Inferior parietal cortex (tissue), 1 donor: Measurements from ENCODE around the gene KIF21A.
"Not testable (repeated sequence)": the region's sequence is repeated elsewhere in the genome, so short reads cannot be mapped to it uniquely, and the experiment has no call there.

Experiments used
- DNase-seq: peaks from one replicate; pipeline ENCODE4 v3.0.0-alpha.2; 2016; ENCODE audit errors: extremely low spot score

Gene KIF21A, protein sequence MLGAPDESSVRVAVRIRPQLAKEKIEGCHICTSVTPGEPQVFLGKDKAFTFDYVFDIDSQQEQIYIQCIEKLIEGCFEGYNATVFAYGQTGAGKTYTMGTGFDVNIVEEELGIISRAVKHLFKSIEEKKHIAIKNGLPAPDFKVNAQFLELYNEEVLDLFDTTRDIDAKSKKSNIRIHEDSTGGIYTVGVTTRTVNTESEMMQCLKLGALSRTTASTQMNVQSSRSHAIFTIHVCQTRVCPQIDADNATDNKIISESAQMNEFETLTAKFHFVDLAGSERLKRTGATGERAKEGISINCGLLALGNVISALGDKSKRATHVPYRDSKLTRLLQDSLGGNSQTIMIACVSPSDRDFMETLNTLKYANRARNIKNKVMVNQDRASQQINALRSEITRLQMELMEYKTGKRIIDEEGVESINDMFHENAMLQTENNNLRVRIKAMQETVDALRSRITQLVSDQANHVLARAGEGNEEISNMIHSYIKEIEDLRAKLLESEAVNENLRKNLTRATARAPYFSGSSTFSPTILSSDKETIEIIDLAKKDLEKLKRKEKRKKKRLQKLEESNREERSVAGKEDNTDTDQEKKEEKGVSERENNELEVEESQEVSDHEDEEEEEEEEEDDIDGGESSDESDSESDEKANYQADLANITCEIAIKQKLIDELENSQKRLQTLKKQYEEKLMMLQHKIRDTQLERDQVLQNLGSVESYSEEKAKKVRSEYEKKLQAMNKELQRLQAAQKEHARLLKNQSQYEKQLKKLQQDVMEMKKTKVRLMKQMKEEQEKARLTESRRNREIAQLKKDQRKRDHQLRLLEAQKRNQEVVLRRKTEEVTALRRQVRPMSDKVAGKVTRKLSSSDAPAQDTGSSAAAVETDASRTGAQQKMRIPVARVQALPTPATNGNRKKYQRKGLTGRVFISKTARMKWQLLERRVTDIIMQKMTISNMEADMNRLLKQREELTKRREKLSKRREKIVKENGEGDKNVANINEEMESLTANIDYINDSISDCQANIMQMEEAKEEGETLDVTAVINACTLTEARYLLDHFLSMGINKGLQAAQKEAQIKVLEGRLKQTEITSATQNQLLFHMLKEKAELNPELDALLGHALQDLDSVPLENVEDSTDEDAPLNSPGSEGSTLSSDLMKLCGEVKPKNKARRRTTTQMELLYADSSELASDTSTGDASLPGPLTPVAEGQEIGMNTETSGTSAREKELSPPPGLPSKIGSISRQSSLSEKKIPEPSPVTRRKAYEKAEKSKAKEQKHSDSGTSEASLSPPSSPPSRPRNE (N-terminal part only)

DNA sequence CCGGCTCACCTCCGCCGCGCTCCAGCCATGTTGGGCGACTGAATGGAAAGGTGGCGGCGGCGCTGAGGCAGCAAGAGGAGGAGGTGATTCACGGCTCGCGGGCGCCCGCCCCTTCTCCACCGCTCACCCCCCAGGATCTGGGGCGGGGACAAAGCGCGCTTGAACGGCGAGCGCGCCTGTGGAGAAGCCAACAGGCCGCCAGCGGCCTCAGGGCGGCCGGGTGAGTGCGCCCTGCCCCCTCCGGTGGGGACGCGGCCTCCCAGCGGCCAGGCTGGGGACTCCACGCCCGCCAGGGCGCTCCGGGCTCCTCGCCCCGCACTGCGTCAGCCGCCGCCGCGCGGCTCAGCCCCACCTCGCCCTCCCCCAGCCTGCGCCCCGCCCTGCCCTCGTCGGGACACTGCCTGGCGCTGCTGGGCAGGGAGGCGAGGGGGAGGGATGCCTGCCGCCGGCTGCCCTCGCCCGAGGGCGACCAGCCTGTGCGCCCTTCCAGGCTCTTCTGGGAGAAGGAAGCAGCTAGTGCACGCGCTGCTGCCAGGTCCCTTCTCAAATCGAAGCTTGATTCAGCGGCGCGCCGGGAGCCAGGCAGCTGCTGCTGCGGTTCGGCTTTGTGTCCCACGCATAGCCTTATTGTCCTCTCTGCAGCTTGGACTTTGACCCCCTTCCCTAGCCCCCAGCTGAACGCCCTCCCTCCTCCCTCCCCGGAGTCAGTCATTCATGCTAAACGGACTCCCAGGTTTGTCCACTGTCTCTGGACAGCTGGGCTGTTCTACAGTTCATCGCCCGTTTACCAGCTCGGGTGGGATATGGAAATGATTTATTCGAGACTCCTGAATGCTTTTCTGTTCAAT lies at the start of gene KIF21A:
TSS of gene KIF21A (minus strand) at position 40 of the 848 bp plus-strand sequence. CDS start 150 bp downstream, outside the sequence.
- DNase-seq, result peak; percentile 85

DNA sequence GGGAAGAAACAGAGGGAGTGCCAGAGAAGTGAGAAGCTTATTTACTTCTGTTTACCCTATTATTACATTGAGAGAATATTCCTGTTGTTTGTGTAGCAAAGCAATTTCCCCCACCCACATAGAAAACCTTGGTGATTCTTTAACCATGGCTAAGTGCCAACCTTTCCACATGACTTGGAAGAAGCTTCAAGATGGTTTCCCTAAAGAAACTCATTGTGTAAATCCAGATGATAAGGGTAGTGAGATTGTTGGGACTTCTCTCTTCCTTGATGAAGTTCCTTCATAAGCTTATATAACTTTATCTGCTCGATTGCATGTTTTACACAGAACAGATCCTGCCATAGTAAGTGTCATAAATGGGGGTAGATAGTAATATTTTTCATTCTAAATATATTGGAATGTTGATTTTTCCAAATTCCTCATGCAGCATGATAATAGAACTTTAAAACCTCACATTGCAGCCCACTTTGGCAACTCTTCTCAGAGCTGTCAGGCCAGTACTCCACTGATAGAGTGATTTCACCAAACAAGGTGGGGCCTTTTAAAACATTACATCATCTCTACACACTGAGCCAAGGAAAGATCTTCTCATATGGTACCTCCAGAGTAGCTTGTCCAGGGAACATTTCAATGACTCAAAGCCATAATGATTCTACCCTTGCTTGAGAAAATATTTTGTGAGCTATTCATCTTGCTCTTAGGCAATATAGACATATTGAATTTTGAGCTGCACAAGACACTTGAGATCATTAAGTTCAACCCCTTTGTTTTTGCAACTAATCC lies 47.8 kb upstream of the KIF21A start:
- DNase-seq, result no peak

DNA sequence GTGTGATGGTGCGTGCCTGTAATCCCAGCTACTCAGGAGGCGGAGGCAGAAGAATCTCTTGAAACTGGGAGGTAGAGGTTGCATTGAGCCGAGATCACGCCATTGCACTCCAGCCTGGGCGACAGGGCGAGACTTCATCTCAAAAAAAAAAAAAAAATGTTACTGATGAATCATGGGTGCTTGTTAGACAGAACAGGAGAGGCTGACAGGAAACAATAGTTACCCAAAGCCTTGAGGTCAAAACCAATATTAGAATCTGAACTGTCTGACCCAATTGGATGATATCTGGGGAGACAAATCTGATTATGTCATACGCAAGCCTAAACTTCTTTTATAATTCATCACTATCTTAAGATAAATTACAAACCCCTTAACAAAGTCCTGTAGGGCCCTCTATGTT lies 40.7 kb upstream of the KIF21A start:
- no peak for DNase-seq

DNA sequence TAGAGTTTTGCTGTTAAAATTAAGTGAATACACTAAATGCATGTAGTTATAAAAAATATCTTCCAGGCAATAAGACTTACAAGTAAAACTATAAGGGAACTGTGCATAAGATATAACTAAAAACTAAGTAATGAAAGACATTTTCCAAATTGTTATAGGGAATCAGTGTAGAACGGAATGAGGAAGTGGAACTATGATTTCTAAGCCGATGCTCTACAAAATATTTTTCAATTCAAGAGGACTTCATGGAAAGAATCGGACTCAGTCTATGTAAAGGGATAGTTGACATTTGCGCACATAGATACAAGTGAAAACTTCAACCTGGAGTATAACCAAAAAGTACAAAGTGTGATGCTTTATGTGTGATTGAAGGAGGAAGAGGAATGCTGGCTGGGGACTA lies 40.1 kb upstream of the KIF21A start:
- DNase-seq, result no peak

DNA sequence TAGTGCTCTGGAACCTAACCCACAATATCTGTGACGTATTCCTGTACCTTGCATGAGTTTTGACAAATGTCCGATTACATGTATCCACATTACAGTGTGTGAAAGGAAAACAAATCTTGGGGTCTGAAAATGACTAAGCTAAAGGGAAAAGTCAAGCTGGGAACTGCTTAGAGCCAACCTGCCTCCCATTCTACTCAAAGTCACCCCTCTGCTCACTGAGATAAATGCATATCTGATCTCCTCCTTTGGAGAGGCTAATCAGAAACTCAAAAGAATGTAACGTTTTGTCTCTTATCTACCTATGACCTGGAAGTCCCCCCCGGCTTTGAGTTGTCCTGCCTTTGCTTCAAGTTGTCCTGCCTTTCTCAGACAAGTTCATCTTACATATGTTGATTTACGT lies 34.0 kb upstream of the KIF21A start:
- DNase-seq, result no peak

DNA sequence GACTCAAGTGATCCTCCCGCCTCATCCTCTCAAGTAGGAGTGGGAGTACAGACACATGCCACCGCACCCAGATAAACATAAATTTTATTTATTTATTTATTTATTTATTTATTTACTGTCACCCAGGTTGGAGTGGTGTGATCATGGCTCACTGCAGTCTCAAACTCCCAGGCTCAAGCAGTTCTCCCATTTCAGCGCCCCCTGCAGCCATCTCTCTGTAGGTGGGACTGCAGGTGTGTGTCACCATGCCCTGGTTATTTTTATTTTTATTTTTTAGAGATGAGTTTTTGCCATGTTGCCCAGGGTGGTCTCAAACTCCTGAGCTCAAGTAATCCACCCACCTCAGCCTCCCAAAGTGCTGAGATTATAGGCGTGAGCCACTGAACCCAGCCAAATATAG lies 33.2 kb upstream of the KIF21A start:
- DNase-seq, result no peak

DNA sequence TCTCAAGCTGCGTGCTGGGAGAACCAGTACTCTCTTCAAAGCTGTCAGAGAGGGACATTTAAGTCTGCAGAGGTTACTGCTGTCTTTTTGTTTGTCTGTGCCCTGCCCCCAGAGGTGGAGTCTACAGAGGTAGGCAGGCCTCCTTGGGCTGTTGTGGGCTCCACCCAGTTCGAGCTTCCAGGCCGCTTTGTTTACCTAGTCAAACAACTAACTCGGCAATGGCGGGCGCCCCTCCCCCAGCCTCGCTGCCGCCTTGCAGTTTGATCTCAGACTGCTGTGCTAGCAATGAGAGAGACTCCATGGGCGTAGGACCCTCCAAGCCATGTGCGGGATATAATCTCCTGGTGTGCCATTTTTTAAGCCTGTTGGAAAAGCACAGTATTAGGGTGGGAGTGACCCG lies 32.2 kb upstream of the KIF21A start:
- DNase-seq, result not testable (repeated sequence)

DNA sequence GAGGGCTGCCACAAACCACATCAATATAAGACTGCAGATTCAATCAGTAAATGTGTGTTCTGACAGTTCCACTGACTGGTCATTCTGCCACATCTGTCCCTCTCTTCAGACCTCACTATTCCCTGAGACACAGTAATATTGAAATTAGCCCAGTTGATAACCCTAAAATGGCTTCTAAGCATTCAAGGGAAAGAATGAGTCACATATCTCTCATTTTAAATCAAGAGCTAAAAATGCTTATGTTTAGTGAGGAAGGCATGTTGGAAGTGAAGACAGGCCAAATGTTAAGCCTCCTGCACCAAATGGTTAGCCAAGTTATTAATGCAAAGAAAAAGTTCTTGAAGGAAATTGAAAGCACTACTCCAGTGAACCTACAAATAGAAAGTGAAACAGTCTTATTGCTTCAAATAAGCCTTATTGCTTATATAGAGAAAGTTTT lies 24.5 kb upstream of the KIF21A start:
- no peak for DNase-seq

DNA sequence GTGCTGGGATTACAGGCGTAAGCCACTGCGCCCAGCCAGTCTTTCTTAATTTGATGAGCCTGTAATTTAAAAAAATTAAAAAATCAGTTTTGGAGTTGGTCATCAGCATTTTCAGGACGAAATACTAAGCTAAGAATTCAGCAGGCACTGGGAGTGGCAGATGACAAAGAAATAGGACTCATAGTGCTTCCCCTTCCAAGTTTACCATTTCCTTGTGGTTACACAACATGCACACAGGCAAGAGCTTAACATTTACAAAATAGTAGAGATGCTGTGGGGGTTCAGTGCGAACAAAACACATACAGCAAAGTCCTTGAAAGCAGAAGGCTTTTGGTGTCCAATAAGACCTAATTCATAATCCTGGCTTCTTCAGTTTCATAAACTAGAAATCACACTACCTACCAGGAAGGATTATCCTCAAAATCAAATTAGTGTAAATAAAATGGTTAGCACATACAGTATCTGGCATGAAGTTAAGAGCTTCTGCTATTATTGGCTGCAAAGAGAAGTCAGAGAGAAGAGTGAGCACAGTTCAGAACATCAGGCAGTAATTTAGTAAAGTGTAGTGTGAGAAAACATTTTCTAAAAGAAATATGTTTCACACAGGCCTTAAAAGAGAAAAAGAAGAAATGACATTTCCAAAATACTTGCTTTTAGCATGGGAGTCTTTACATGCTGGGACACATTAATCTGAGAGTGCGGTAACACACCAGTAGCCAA lies 22.2 kb upstream of the KIF21A start:
- DNase-seq, result no peak

DNA sequence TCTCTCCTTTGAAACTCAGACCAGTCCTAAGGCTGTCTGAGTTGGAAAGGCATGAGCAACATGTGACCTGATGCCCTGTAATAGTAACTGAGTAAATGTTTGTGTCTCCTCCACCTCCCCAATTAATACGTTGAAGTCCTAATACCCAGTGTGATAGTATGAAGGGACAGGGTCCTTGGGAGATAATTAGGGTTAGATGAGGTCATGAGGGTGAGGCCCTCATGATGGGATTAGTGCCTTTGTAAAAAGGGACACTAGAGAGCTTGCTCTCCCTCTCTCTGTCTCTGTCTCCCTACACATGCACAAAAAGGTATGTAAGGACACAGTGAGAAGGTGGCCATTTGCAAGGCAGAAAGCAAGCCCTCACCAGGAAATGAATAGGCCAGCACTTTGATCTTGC lies 18.1 kb upstream of the KIF21A start:
- no peak for DNase-seq

DNA sequence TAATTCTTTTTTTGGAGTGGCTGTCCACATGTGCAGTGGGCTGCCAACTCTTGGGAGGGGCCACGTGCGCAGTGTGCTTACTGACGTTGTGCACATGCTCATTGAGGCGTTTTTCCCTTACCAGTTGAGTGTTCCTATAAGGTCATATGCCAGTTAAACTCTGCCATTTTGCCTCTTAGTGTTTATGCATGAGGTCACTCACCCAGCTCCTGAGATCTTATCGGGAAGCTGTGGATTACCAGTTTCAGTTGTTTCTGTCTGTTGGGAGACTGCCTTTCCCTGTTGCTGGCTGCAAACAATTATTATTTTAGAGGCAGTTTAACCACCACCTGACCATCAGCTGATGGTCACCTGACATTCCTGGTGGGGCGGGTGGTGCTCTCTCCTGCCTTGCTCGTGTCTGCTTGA lies 16.1 kb upstream of the KIF21A start:
- no peak for DNase-seq

DNA sequence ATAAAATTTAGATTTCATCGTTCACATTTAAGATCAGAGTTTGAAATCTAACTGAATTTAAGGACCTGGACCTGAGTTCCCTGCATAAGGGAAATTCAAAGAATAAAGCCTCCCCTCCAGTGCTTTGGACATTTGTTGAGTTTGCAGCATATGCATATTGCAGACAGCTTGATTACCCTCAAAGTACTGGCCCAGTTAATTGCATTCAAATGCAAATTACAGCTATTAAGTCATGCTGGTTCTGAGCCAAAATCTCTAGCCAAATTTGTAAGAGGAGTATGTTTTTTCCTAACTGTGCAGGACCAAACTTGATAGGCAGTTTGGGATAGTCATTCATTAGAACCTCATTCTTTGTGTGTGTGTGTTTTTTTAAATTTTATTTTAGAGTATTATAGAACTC lies 9.1 kb upstream of the KIF21A start:
- peak; percentile 43 for DNase-seq

DNA sequence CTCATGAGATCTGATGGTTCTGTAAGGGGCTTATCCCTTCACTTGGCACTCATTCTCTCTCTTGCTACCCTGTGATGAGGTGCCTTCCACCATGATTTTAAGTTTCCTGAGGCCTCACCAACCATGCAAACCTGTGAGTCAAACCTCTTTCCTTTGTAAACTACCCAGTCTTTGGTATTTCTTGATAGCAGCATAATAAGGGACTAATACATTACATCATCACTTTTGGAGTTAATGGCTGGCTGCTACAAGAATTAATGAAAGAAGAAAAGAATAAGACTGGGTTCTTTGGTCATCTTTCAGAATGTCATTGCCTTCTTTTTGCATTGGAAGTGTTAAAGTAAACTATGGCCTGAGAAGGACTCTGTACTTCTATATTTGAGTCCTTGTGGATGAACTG lies 5.1 kb upstream of the KIF21A start:
- no peak for DNase-seq

DNA sequence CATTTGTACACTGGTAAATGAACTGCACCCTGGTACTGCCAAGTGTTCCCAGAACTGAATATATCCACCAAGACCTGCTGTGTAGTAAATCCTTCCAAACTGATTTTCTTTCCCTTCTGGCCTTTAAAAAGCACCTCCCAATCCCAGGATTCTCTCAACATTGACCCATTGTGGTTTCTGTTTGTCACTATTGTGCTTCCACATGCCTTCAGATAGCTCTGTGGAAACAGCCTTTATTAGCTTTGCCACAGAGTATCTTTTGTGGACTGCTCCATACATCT lies 949 bp upstream of the KIF21A start:
- DNase-seq, result peak; percentile 69

DNA sequence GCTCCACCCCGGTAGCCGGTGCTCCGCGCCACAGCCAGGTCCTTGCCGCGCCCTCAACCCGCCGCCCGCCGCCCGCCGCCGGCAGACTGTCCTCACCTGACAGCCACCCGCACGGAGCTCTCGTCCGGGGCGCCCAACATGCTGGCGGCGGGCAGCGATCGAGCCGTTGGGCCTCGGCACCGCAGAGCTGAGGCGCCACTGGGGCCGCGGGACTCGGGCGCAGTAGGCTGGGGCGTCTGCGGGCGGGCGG lies 164 bp downstream of the KIF21A start:
- DNase-seq, result no peak

DNA sequence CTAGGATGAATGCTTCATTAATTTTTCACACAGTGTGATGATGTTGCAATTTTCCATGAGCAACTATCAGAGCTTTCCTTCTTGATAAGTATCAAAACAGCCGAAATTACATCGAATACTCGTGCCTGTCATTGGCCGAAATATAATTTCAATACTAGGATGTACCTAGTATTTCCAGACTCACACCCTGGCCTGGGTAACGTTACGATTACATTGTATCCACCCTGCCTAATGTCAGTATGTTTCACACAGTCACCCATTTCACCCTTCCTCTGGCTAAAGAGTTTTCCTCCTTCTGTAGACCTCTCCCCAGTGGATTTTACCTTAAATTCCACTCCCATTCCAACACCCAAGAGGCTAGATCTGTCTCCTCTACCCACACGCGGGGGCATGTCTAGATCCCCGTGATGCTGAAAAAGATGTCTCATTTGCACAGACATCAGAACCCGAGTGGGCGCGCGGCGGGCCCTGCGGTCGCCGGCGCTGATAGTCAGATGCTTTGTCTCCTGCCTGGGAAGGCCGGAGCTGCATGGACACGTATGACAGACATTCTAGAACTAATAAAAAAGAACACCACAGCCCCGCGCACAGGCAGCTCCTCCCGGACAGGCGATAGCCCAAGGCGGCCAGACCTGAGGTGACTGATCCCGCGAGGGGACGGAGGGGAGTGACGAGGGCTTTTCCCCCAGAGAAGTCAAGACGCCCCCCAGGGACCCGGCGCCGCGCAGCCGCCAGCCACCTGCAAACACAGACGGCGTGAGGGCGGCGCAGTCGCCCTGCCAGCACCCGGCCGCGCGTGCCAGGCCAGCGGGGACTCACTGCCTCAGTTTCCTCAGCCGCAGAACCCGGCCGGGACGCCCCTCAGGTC lies 723 bp downstream of the KIF21A start:
- DNase-seq, result peak; percentile 72

DNA sequence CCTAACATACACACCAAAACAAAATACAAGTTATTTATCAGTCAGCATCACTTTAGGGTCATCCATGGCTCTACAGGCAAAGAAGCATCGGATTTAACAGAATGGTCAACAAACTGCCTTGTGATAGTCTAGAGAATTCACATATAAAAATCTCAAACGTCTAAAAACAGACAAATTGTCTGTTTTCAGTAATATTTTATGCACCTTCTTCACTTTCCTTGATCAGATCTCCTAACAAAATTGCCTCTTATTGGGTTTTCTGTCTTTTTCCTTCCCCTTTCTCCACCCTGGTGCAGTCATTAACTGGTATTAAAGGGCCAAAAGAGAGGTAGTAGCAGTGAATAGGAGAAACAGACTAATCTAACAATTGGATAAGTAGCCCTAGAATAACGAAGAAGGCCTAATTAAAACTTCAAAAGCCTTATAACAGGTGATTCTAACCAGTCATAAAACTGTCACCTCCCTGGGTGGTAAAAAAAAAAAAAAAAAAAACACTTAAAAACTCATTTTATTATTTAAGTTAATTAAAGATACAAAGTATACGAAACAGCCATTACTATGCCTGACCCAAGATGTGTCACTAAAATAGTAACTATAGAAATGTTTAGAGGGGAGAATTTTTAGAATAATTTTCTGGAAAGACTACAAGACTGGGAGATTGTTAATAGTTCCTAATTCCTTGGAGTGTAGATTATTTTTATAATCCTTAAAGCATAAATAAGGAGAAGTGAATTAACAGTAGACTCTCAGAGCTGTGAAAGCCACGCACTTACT lies 1.5 kb downstream of the KIF21A start:
- DNase-seq, result peak; percentile 22

DNA sequence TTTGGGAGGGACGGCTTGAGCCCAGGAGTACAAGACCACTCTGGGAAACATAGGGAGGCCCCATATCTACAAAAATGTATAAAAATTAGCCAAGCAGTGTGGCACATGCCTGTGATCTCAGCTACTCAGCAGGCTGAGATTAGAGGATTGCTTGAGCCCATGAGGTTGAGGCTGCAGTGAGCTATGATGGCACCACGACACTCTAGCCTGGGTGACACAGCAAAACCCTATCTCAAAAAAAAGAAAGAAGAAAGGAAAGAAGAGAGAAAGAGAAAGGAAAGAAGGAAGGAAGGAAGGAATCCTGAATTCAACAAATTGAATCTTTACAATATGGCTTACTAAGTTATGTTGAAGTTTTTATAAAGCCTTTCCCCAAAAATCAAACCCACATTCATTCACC lies 2.1 kb downstream of the KIF21A start:
- no peak for DNase-seq
